Stimulated activated CD4-positive, alpha-beta T cell treated with anti-CD3 and anti-CD28 coated beads, Interleukin-12 subunit alpha, Interleukin-12 subunit beta, amount 100 ng/mL, for 24 hours (primary cell): ENCODE data around the gene DNTTIP2.
A peak's percentile ranks its signal among the peaks of the same experiment; 100 is the strongest.
"Not testable (repeated sequence)": the region's sequence is repeated elsewhere in the genome, so short reads cannot be mapped to it uniquely, and the experiment has no call there.

Source experiments
- DNase-seq, 2 experiments: peaks; one replicate each; pipeline ENCODE4 v3.0.0-alpha.2; 2020; ENCODE audit warnings: low read depth in 2 of 2

DNTTIP2 gene

GRCh38 chr1:93878889-93879586 lies at the start of gene DNTTIP2:
Gene DNTTIP2, minus strand, starts transcription at chr1:93879206. Its CDS starts 58 bp downstream, at chr1:93879148.
- DNase-seq = peak; percentile 83 to 87

- DNase-seq = no peak
Observed at GRCh38 chr1:93925206-93925605, 46.2 kb upstream of the DNTTIP2 start.

- no peak for DNase-seq
Observed at GRCh38 chr1:93919780-93920179, 40.8 kb upstream of the DNTTIP2 start.

DNA sequence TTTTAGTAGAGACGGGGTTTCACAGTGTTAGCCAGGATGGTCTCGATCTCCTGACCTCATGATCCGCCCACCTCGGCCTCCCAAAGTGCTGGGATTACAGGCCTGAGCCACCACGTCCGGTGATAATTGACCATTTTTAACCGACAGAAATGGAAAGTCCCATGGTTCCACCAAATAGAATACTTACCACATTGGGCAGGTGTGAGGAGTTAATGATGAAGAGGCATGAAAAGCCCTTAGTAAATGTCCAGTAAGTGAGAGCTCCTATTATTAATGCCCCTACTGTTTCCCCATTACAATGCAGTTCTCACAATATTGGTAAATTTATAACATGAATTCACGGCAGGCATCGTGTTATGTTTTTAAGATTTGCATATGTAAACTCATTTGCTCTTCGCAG lies 38.3 kb upstream of the DNTTIP2 start:
- DNase-seq = no peak

DNA sequence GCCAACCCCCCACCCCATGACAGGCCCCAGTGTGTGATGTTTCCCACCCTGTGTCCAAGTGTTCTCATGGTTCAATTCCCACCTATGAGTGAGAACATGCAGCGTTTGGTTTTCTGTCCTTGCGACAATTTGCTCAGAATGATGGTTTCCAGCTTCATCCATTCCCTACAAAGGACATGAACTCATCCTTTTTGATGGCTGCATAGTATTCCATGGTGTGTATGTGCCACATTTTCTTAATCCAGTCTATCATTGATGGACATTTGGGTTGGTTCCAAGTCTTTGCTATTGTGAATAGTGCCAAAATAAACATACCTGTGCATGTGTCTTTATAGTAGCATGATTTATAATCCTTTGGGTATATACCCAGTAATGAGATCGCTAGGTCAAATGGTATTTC lies 31.9 kb upstream of the DNTTIP2 start:
- not testable (repeated sequence) for DNase-seq

- DNase-seq = no peak
Observed at GRCh38 chr1:93910305-93910704, 31.3 kb upstream of the DNTTIP2 start.

- DNase-seq = peak; percentile 80 to 86
Observed at GRCh38 chr1:93909146-93910050, 30.4 kb upstream of the DNTTIP2 start, which contains the start of gene GCLM. Gene GCLM, minus strand, starts transcription at chr1:93909430. Its CDS starts 267 bp downstream, at chr1:93909163.

DNA sequence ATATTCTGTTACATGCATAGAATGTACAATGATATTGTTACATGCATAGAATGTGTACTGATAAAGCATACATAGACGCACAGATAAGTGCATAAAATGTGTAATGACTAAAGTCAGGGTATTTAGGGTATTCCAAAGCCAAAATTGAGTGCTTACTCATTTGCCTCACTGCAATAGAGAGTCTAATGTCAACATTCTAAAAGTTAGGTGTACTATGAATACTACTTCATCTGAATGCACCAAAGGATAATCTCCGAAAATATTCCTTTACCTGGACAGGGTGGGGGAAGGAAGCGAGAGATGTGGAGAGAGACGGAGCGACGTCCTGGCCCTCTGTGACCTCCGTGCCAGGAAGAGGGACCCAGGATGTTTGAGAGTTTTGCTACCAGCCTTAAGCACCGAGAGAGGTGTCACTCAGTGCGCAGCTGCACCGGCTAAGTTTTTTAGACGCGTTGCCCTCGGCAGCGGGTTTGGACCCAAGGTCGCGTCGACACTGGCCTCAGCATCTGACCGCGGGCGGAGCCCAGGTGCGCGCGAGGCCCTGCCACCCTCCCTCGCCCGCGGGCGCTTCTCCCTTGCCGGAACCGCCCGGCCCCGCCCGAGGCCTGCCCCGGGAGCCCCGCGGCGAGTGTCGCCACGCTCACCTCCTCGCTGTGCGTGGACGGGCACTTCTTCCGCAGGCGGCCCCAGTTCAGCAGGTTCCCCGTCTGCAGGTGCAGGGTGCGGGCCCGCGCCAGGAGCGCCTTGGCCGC lies 29.6 kb upstream of the DNTTIP2 start:
- peak; percentile 17 to 33 for DNase-seq

GRCh38 chr1:93907718-93908117 lies 28.7 kb upstream of the DNTTIP2 start:
- DNase-seq = no peak

- no peak for DNase-seq
Observed at GRCh38 chr1:93906480-93906879, 27.5 kb upstream of the DNTTIP2 start.

GRCh38 chr1:93905734-93906133 lies 26.7 kb upstream of the DNTTIP2 start:
- no peak for DNase-seq

DNA sequence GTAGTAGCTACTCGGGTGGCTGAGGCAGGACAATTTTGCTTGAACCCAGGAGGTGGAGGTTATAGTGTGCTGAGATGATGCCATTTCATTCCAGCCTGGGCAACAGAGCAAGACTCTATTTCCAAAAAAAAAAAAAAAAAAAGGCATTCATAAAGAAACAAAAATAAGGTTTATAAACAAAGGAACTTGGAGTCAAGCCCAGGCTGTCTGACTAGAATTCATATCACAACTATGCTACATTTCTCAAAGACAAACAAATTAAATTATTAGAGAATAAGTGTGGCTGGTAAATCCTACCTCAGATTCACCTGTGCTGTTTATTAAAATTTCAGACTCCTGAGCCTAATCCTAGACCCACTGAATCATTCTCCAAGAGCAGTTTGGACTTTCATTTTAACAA lies 26.0 kb upstream of the DNTTIP2 start:
- no peak for DNase-seq

DNA sequence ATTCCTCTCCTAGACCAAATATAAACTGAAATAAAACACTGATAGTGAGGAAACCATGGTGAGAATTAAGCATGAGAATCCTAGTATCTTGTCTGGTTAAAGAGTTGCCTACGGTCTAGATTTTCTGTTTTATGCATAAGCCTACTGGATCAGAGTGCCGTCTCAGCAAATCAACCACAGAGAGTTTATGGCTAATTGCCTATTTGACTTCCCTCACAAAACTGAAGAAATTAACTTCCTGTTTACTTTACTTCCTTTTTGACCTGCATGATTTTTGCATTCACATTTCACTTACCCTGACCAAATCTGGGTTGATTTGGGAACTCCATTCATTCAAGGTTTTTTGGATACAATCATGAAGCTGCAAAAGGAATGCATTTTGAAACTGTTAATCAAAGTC lies 25.2 kb upstream of the DNTTIP2 start:
- DNase-seq = no peak

DNA sequence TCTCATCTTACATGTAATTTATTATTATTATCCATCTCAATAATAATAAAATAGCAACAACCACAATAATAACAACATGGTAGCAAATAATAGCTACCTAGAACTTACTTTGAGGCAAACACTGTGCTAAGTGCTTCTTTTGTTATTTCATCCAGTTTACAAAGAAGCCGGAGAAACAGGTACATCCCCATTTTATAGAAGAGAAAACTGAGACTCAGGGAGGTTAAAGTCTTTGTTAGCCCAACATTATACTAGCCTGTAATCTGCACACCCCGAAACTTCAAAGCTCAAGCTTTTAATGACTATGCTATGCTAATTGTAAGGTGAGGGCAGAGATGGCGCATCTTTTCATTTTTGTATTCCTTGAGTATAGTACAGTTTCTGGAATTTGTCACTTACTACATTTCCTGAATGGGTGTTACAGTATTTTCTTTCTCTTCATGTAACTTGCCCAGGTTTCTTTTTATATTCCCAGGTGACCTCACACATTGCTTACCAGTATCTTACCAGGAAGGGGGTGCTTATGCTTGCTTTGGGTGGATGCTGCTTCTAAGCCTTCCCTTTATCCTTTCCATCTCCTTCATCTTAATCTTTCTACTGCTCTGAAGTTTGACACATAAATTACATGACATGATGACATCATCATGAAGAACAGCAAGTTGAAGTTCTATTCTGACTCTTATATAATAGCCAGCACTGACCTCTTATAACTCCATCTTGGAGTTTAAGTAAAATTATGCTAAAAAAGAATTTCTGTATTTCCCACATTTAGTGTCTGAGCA lies 21.9 kb upstream of the DNTTIP2 start:
- DNase-seq = no peak

DNA sequence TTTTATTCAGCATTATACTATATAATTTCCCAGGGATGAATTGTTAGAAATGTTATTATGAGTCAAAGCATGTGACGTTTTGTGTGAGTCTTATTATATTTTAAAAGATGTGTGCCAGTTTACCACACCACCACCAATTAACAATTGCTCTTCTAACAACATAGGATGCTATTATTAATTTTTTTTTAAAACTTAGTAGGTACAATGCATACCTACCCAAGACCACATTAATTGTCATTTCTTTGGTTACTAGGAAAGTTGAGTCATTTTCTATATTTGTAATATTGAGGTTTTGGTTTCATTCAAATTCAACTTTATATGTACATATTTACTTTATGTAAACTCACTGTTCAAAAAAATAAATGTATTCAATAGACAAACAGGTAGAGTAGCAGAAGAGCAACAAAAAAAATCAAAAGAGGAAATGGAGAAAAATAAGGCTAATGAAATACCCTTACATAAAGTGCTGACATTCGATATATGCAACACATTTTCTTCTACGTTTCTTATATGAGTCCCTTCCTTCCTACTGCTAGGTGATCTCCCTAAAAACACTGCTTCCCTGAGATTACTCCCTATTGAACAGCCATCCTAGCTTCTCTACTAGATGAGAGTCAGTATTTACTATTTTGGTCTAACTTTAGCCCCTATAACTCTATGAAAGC lies 20.7 kb upstream of the DNTTIP2 start:
- DNase-seq = no peak

DNA sequence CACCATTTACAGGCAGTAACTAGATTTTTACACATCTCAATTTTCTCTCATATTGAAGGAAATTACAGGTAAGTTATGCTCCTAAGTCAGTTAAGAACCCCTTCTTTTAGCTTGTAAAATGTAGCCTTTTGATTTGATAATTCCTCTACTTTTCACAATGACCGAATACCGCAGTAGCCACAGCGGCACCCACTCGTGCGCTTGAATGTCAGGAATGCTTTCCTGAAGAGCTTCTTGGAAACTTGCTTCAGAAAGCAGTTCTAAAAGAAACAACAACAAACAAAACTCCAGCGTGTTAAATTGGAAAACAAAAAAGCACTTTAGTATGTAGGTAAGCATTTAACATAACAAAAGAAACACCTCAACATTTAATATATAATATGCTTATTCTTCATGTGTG lies 9.9 kb upstream of the DNTTIP2 start:
- DNase-seq = no peak

DNA sequence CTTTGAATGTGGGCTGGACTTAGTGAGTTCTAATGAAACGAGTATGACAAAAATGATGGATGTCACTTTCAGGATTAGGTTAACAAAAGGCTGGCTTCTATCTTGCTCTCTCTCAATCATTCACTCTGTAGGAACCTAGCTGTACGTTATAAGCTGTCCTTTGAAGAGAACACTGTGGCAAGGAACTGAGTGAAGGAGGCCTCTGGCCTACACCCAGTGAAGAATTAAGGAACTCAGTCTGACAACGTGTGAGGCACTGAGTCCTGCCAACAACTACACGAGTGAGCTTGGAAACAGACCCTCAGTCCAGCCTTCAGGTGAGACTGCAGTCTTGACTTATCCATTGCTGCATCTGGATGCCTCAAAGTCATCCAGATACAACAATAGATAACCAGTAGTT lies 3.3 kb upstream of the DNTTIP2 start:
- no peak for DNase-seq

DNA sequence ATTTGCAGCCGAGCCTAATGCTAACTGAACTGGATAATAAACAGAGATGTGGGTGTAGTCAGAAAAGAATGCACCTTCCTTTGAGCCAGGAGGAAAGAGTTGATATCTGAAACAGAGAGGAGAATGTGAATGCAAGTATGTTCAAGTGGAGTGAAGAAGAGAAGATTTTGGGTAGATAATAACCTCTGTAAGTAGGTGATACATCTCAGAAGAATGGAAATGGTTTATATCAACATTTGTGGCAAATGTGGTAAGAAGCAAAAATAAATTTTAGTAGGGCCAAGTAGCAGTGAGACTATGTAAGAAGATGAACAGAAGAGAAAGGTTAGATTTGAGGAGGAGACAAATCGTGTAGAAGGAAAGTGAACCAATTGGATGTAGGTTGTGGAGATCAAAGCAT lies 1.7 kb upstream of the DNTTIP2 start:
- DNase-seq = no peak

DNA sequence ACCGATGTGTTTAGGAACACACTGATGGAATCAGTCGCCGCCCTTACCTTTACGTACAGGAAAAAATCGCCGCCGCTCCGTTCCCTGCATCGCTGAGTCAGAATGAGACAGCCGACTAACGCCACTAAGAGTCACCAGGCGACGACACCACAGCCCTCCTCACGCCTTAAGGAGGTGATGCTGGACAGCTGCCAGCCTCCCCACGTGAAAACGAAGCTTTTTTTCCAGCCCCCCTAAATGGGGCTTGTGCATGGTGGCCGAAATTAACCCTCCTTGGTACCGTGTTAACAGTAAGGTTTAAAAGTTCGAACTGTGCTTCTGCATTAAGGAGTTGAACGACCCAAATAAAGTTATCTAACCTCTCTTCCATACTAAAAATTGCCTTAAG lies 511 bp downstream of the DNTTIP2 start:
- peak; percentile 31 to 61 for DNase-seq

GRCh38 chr1:93877529-93877928 lies 1.5 kb downstream of the DNTTIP2 start:
- no peak for DNase-seq

DNA sequence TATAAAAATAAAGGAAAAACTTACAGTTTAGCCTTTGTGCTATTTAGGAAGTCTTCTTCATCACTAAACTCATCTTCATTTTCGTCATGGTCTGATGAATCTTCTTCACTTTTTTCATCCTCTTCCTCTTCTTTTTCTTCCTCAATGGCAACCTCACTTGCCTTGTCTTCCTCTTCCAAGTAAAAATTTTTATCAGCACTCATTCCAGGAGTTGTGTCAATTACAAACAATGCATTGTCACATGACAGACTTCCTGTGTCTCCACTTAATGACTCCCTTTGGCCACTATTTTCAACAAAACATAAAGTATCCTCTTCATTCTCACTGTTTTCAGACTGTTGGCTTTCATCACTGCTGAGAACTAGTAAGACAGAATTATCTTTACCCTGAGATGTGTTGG lies 2.8 kb downstream of the DNTTIP2 start:
- no peak for DNase-seq
